GM19025 (cell line): ENCODE data around the gene ZMYND15.

Source experiments
- ATAC-seq: cut with Tn5 transposase; IDR thresholded peaks from one replicate; pipeline ENCODE4 v1.9.1; 2021; ENCODE audit warnings: mild to moderate bottlenecking, low read depth, moderate library complexity; ENCODE audit not compliant: unreplicated experiment

The ZMYND15 gene

GRCh38 chr17:4740584-4740983 is 951 bp downstream of the ZMYND15 start:
- no peak for ATAC-seq

DNA sequence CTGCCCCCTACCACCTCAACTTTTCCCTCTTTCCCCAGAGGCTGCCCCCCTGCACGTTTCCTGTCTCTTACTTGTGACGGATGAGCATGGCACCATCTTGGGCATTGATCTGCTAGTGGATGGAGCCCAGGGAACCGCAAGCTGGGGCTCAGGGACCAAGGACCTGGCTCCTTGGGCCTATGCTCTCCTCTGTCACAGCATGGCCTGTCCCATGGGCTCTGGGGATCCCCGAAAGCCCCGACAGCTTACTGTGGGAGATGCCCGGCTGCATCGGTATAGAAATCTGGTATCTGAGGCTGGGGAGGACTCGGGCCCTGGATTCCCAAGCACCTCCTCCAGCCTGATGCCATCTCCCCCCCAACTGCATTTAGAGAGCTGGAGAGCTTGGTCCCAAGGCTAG is 1.9 kb downstream of the ZMYND15 start:
- no peak for ATAC-seq

DNA sequence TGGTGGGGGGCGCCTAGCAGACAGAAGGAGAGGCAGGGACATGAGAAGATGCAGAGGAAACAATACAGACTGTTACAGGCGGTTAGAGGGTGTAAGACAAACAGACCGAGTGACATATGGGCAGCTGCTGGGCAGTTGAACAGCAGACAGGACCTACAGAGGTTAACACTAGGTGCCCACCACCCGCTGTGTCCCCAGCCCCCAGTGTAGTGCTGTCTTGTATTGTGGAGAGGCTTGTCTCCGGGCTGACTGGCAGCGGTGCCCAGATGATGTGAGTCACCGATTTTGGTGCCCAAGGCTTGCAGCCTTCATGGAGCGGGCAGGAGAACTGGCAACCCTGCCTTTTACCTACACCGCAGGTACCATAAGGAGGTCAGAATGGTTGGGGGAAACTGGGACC is 2.5 kb downstream of the ZMYND15 start:
- no peak for ATAC-seq

- ATAC-seq, result no peak
Measured at GRCh38 chr17:4742629-4743028, 3.0 kb downstream of the ZMYND15 start.

GRCh38 chr17:4743216-4743615 is 3.6 kb downstream of the ZMYND15 start:
- no peak for ATAC-seq

GRCh38 chr17:4743898-4744297 is 4.3 kb downstream of the ZMYND15 start:
- no peak for ATAC-seq

DNA sequence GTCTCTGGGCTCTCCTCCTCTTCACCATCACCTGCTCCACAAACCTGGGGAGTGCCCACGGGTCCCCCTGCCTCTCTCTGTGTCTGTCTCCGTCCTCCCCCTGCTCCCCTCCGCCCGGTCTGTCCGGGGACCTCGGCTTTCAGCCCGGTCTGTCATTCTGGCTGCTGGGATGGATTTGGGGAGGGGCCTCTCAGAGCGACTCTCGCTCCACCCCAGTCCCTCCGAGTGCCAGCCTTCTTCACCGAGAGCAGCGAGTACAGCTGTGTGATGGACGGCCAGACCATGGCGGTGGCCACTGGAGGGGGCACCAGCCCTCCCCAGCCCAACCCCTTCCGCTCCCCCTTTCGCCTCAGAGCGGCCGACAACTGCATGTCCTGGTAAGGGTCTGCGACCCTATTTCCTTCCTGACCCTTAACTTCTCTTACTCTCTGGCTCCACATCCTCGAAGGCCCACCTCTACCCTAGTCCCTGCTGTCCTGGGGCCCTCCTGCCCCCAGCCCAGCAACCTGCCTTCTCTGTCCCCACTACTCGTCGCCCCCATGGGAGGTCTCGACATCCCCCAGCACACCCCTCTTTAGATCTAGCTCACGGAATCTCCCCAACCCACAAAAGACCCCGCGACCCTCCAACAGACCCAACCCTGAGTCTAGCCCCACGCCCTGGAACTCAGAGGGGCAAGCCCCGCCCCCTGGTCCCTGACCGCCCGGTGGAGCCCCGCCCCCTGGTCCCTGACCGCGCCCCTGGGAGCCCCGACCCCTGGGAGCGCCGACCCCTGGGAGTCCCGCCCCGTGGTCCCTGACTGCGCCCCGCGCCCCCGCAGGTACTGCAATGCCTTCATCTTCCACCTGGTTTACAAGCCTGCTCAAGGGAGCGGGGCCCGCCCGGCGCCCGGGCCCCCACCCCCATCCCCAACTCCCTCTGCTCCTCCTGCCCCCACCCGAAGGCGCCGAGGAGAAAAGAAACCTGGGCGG is 5.7 kb downstream of the ZMYND15 start:
- no peak for ATAC-seq

DNA sequence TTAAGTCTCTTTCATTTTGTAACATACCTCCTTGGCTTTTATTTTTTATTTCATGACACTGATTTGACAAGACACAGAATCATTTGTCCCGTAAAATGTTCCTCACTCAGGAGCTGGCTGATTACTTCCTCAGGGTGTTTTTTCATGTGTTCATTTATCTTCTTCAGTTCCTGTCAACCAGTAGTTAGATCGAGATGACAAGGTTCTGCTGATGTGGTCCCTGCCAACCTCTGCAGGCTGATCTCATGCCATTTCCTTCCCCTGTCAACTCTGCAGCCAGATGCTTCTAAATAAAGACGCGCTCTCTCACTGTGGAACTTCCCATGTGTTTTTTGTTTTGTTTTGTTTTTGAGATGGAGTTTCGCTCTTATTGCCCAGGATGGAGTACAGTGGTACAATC is 8.2 kb downstream of the ZMYND15 start:
- ATAC-seq, result no peak

GRCh38 chr17:4748686-4749085 is 9.1 kb downstream of the ZMYND15 start:
- ATAC-seq, result no peak

- ATAC-seq, result no peak
Measured at GRCh38 chr17:4750606-4751005, 11.0 kb downstream of the ZMYND15 start.

DNA sequence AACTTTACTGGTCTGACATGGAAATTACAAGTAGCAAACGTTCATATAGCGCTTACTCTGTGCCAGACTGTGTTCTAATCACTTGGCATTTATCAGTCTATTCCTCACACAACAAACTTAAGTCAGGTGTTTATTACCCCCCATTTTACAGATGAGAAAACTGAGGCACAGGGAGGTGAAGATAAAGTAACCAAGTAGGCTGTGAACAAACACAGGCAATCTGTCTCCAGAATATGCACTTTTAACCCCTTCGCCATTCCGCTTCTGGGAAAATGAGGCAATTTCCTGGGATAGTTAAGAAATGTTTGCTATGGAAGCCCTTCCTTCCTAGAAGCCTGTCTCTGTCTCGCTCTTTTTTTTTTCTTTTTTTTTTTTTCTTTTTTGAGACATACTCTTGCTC is 12.3 kb downstream of the ZMYND15 start:
- no peak for ATAC-seq

GRCh38 chr17:4753392-4753791 is 13.8 kb downstream of the ZMYND15 start:
- no peak for ATAC-seq

DNA sequence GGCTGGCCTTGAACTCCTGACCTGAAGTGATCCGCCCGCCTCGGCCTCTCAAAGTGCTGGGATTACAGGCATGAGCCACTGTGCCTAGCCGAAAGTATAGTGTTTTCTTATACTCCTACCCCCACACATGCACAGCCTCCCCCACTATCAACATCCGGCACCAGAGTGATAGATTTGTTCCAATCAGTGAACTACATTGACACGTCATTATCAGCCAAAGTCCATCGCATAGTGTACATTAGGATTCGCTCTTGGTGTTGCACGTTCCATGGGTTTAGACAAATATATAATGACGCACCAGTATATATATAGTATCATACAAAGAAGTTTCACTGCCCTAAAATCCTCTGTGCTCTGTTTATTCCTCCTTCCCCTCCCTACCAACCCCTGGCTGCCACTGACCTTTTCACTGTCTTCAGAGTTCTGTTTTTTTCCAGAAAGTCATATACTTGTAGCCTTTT is 20.2 kb downstream of the ZMYND15 start:
- ATAC-seq, result no peak

DNA sequence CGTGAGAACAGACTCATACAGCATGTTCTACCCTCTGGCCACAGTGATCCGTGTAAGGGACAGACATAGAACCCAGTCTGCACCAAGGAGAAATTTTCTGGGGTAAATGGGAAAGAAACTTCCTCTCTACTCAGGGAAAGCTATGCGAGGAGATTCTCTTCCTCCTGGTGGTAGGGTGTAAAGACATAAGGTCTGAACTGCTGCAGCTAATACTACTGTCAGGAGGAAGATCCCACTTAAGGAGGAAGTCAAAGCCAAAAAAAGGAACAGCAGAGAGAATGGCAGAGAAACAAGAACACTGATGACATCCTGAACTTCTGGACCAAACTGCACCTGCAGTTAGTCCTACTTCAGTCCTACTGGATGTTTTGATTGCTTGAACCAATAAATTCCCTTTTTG is 25.0 kb downstream of the ZMYND15 start:
- no peak for ATAC-seq

GRCh38 chr17:4766201-4766600 is 26.6 kb downstream of the ZMYND15 start:
- no peak for ATAC-seq

GRCh38 chr17:4766723-4767122 is 27.1 kb downstream of the ZMYND15 start:
- no peak for ATAC-seq

DNA sequence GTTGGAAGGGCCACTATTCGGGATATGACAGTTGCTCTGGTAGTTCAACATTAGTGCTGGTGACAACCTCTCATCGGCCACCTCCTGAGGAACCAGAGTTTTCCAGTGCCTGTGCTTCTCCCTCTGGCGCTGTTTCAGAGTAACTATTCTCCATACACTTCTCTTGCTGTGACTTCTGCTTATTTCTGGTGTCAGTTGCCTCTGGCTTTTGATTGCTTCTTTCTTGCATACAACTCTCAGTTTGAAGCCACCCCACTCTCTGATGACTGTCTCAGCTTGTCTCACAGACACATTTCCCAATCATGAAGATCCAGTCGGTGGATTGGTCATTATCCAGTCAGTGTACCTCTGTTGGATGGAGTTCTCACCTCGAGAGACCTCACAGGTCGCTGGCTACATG is 28.7 kb downstream of the ZMYND15 start:
- ATAC-seq, result no peak

GRCh38 chr17:4769628-4770027 is 30.0 kb downstream of the ZMYND15 start:
- no peak for ATAC-seq

DNA sequence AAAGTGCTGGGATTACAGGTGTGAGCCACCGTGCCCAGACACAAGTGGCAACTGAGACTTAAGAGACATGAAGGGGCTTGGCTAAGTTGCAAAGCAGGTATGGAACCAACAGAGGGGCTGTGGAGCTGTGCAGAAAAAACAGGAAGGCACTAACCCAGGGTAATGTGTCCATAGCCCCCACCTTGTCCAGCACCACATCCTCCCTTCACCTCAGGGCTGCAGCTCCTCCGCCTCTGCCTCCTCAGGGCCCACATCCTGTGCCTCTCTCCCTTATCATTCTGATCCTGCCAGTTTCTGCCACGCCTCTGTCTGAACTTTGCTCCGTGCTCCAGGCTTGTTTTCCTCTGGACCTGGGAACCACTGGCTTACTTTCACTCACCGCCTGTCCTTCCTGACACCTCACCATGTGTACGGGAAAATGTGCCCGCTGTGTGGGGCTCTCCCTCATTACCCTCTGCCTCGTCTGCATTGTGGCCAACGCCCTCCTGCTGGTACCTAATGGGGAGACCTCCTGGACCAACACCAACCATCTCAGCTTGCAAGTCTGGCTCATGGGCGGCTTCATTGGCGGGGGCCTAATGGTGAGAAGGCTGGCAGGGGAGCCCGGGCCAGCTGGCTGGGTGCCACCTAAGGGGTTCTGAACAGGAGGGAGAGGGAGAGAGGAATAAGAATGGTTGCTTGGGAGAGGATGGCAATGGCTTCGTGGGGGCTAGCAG is 32.0 kb downstream of the ZMYND15 start, which contains the start of gene TM4SF5:
TSS of gene TM4SF5 (plus strand) at position 368 of the 716 bp plus-strand sequence. CDS start at position 405, 37 bp downstream.
- ATAC-seq, result no peak

DNA sequence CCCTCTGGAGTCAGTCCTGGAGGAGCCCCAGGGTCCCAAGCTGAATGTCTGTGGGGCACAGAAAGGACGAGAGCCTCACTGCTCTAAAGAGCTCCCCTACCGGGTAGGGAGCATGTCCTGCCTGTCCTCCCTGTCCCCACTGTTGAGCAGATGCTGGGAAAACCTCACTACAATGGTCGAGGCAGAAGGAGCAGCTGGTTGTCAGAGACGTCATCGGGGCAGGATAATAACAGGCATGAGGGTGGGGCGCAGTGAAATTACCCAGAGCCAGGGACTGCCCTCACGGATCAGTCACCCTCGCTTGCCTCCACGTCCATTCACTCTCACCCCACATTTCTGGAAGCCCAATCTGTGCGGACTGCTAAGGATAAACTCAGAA is 32.6 kb downstream of the ZMYND15 start:
- ATAC-seq, result no peak

DNA sequence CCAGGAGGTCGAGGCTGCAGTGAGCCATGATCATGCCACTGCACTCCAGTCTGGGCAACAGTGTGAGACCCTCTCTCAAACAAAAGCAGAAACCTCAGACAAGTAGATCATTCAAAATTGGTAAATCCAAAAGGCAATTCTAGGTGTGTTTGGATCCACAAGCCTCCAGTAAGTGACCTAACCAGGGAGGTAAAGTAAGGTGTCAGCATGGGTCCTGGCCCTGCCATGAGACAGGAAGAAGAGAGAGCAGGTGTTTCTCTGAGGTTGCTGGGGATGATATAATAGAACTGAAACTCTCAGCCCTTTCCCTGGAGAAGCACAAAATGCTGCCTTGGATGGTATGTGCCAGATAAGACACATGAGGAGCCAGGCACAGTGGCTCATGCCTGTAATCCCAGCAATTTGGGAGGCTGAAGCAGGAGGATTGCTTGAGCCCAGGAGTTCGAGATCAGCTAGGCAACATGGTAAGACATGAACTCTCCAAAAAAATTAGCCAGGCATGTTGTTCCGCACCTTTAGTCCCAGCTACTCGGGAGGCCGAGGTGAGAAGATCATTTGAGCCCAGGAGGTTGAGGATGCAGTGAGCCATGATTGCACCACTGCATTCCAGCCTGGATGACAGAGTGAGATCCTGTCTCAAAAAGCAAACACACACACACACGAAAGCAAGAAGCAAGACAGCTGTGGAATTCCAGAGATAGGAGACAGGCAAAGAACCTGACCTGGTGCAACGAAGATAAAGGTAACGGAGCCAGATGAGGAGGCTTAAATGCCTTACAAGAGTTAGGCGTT is 38.5 kb downstream of the ZMYND15 start:
- ATAC-seq, result no peak
